HFF-Myc (cell line): Measurements from ENCODE around the gene C2CD4D.

Experiments used
- DNase-seq: peaks from one replicate; pipeline ENCODE4 v3.0.0-alpha.2; 2011; ENCODE audit warnings: low read depth; ENCODE audit errors: extremely low read depth
- H3K4me3 ChIP-seq: replicated peaks from 2 replicates; pipeline ENCODE4 v1.5.1; 2011; ENCODE audit warnings: low read depth, mild to moderate bottlenecking, control low read depth, low read length
- TF ChIP-seq, protein P1 (sequence below): IDR thresholded peaks from 2 replicates; pipeline ENCODE4 v1.5.1; 2012; ENCODE audit warnings: mild to moderate bottlenecking, low read depth, low read length, control low read depth; ENCODE audit errors: missing control alignments

C2CD4D gene

DNA sequence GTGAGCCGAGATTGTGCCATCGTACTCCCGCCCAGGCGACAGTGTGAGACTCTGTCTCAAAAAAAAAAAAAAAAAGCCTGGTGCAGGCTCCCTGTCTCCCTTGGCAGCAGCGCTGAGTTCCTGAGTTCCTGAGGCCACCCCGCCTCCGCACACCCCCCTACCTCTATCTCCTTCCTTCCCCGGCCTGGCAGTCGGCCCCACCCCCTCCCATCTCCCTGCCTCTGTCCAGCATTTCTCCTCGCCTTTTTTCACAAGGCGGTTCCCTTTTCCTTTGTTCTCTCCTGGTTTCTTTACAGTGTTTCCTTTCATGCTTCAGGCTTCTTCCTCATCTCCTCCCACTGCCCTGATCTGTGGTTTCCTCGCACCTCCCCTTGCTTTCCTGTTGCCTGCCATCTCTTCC lies 10.7 kb downstream of the C2CD4D start:
- no peak overlapping the region for H3K4me3 ChIP-seq
- TF ChIP-seq, protein P1, sequence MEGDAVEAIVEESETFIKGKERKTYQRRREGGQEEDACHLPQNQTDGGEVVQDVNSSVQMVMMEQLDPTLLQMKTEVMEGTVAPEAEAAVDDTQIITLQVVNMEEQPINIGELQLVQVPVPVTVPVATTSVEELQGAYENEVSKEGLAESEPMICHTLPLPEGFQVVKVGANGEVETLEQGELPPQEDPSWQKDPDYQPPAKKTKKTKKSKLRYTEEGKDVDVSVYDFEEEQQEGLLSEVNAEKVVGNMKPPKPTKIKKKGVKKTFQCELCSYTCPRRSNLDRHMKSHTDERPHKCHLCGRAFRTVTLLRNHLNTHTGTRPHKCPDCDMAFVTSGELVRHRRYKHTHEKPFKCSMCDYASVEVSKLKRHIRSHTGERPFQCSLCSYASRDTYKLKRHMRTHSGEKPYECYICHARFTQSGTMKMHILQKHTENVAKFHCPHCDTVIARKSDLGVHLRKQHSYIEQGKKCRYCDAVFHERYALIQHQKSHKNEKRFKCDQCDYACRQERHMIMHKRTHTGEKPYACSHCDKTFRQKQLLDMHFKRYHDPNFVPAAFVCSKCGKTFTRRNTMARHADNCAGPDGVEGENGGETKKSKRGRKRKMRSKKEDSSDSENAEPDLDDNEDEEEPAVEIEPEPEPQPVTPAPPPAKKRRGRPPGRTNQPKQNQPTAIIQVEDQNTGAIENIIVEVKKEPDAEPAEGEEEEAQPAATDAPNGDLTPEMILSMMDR = no peak
- no peak for DNase-seq

DNA sequence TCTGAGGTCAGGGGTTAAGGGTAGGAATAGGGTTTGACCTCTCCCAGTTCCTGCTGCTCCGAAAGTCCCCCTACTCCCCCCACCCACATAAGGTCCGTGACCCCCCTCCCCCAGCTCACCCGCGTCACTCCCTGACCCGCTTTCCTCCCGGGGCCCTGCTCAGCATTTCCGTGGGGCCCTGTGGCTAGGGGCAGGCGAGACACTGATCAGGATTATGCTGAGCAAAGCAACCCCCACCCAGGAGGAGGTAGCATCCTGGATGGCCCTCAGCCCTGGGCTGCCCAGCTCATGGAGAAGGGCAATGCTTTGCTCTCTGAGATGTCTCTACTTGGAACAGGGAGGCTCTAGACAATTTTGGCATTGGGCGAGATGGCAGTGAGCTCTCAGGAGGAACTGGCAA lies 11.8 kb downstream of the C2CD4D start:
- H3K4me3 ChIP-seq = no peak overlapping the region
- no peak for DNase-seq
- TF ChIP-seq, protein P1 = no peak

DNA sequence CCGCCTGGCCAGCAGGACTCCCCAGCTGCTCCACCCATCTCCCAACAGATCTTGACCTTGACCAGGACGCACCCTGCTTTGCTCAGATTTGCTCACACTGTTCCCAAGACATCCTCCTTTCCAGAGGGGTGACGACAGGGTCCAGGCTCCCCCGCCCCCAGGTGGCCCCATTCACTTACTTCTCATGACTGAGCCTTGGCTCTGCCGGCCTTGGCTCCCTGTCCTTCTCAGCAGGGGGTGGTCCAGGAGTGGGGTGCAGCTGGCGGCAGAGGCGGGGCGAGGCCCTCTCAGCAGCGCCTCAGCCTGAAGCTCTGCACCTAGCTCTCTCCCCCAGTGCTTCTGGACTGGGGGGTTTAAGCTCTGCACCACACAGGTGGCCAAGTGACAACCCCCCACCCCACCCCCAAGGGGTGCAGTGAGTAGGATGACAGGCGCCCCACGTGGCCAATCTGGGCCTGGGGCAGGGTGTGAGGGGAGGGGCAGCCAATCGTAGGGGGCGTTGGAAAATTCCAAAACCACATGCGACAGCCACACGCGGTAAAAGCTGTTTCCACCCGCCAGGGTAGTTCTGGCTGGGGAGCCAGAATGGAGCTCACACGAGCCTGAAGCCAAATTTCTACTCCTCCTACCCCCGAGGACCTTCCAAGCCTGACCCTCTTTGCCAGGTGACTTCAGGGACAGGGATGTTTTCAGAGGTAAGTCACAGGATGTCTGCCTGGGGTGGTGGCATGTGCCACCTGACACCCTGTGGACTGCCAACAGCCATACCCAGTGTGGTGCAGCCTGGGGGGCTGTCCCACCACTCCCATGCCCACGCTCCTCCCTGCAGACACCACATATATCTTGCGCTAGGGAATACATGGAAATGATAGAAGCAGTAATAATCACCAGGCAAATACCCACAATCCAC lies 13.6 kb downstream of the C2CD4D start:
- DNase-seq = no peak
- H3K4me3 ChIP-seq = no peak overlapping the region
- TF ChIP-seq, protein P1 = no peak

DNA sequence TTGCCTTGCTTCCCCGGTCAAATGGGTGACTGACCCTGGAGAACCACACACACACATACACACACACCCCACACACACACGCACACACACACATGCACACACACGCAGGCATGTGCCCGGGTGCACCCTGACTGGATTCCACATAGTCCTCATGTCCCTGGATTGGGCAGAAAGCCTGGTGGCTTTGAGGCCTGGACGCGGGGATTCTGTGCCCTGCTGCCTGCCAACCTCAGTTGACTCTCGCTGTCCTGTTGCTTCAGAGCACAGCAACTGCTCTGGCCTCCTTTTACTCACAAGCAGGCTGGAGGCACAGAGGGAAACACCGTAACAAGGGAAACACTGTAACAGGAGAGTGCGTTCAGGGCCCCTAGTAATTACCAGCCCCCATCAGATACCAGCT lies 14.4 kb downstream of the C2CD4D start:
- H3K4me3 ChIP-seq = no peak overlapping the region
- DNase-seq = no peak
- TF ChIP-seq, protein P1 = no peak

DNA sequence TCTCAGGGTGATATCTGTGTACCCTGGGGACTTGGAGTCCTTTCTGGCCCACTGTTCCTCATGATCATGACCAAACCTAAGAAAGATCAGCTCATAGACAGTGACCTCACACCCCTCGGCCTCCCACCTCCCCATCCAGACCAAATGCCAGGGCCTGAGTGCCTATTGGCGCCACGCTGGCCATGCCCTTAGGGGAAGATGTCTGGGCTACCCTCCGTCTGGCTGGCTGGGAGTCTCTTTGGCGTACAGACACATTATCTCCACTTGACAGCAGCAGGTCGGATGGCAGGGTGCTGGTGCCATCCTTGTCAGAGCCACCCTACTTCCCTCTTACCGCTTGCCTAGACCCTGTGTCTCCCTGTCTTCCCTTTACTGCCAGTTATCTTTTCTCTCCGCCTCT lies 16.4 kb downstream of the C2CD4D start:
- TF ChIP-seq, protein P1 = no peak
- no peak for DNase-seq
- H3K4me3 ChIP-seq = no peak overlapping the region

DNA sequence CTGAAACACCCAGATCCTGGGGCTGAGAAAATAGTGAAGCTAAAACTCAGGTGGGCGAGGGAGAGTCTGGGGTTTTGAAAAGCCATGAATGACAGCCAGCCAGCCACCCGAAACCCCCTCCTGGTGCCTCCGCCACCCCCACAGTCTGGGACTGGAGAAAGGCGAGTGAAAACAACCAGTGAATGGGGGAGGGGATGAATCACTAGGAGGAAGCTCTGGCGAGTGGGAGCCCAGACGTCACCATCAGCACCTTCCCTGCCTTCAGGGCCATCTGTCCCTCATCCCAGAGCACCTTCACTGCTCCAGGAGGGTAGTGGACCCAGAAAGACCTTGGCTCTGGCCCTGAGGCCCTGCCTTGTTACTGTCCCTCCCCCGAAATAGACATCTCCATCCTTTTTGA lies 17.2 kb downstream of the C2CD4D start:
- TF ChIP-seq, protein P1 = no peak
- DNase-seq = no peak
- no peak overlapping the region for H3K4me3 ChIP-seq
